ENCODE measurements around the gene BOC.

The BOC gene

GRCh38 chr3:113249601-113250000 lies 38.2 kb downstream of the BOC start:
- no peak for DNase-seq (ENCODE audit: low spot score)

GRCh38 chr3:113250566-113250965 lies 39.2 kb downstream of the BOC start:
- DNase-seq (ENCODE audit: low spot score) = no peak

- DNase-seq (ENCODE audit: low spot score) = no peak
Observed at GRCh38 chr3:113251817-113252216, 40.5 kb downstream of the BOC start.

GRCh38 chr3:113252553-113252952 lies 41.2 kb downstream of the BOC start:
- DNase-seq (ENCODE audit: low spot score) = no peak

- DNase-seq (ENCODE audit: low spot score) = no peak
Observed at GRCh38 chr3:113253702-113254101, 42.3 kb downstream of the BOC start.

GRCh38 chr3:113254171-113254947 lies 43.0 kb downstream of the BOC start:
- DNase-seq (ENCODE audit: low spot score) = no peak

GRCh38 chr3:113255100-113255853 lies 43.9 kb downstream of the BOC start:
- DNase-seq (ENCODE audit: low spot score) = no peak

GRCh38 chr3:113255854-113256615 lies 44.7 kb downstream of the BOC start:
- DNase-seq (ENCODE audit: low spot score) = no peak

- no peak for DNase-seq (ENCODE audit: low spot score)
Observed at GRCh38 chr3:113258361-113258760, 47.0 kb downstream of the BOC start.

- no peak for DNase-seq (ENCODE audit: low spot score)
Observed at GRCh38 chr3:113259196-113259595, 47.8 kb downstream of the BOC start.

GRCh38 chr3:113261063-113261625 lies 49.8 kb downstream of the BOC start:
- DNase-seq (ENCODE audit: low spot score) = no peak

- DNase-seq (ENCODE audit: low spot score) = no peak
Observed at GRCh38 chr3:113261626-113262303, 50.4 kb downstream of the BOC start.

GRCh38 chr3:113262304-113262665 lies 50.9 kb downstream of the BOC start:
- no peak for DNase-seq (ENCODE audit: low spot score)

GRCh38 chr3:113263020-113263419 lies 51.7 kb downstream of the BOC start:
- no peak for DNase-seq (ENCODE audit: low spot score)

GRCh38 chr3:113263778-113264177 lies 52.4 kb downstream of the BOC start:
- no peak for DNase-seq (ENCODE audit: low spot score)

- no peak for DNase-seq (ENCODE audit: low spot score)
Observed at GRCh38 chr3:113264283-113265131, 53.1 kb downstream of the BOC start.

GRCh38 chr3:113265231-113265630 lies 53.9 kb downstream of the BOC start:
- no peak for DNase-seq (ENCODE audit: low spot score)

- DNase-seq (ENCODE audit: low spot score) = no peak
Observed at GRCh38 chr3:113266738-113267137, 55.4 kb downstream of the BOC start.

- DNase-seq (ENCODE audit: low spot score) = no peak
Observed at GRCh38 chr3:113268311-113268710, 57.0 kb downstream of the BOC start.

GRCh38 chr3:113268942-113269341 lies 57.6 kb downstream of the BOC start:
- DNase-seq (ENCODE audit: low spot score) = no peak

GRCh38 chr3:113269661-113270060 lies 58.3 kb downstream of the BOC start:
- no peak for DNase-seq (ENCODE audit: low spot score)

Measured in HuH-7.5 (cell line).